ENCODE measurements around the gene ZNF512B.

DNA sequence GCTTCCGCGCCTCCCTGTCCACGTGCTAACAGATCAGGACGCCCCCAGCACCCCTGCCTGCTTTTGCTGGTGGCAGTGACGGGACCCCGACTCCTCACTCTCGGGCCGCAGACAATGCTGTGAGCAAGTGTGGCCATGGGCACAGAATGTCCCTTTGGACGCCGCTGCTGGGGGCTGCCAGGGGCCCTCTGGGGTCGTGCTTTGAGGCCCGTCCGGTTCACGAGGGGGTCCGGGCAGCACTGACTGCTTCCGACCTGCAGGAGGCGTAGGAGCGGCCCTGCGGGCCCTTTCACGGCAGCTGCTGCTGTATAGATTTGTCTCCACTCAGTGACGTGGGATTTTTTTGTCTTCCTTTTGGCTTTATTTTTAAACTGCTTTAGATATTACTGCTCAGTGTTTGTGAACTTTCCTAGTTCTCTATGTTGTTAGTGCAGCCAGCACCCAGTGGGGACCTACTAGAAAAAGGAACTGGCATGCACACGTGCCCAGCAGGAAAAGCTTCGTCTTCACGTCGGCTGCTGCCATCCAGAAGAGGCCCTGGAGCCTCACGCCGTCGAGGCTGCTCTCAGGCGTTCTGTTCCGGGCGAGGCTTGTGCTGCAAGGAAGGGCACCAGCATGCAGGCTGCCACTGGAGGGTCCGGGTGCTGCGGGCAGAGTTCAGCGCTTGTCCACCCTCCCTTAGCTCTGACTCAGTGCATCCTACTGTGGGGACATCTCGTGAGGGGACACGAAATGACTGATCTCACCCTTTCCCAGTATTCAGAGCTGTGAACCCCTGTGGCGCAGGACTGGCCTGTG lies 35.3 kb downstream of the ZNF512B start:
- TF ChIP-seq, protein P1, sequence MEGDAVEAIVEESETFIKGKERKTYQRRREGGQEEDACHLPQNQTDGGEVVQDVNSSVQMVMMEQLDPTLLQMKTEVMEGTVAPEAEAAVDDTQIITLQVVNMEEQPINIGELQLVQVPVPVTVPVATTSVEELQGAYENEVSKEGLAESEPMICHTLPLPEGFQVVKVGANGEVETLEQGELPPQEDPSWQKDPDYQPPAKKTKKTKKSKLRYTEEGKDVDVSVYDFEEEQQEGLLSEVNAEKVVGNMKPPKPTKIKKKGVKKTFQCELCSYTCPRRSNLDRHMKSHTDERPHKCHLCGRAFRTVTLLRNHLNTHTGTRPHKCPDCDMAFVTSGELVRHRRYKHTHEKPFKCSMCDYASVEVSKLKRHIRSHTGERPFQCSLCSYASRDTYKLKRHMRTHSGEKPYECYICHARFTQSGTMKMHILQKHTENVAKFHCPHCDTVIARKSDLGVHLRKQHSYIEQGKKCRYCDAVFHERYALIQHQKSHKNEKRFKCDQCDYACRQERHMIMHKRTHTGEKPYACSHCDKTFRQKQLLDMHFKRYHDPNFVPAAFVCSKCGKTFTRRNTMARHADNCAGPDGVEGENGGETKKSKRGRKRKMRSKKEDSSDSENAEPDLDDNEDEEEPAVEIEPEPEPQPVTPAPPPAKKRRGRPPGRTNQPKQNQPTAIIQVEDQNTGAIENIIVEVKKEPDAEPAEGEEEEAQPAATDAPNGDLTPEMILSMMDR (conservative IDR thresholded peaks at IDR 0.05; ENCODE audit: low read length) = peak; percentile 59; the same call in 1 of the 2 replicates
- no peak for TF ChIP-seq EZH2phosphoT487 (IDR thresholded peaks at IDR 0.05; ENCODE audit: borderline replicate concordance, low read depth, low read length)
